ENCODE measurements around the gene ZNF311. TPM values are rescaled to one million over a fixed set of nuclear protein-coding genes. Genes with fewer than 3 reads are reported as not detected.

ZNF311 gene
- total RNA-seq, 1 experiment from 2014 or later, result 0.84 TPM

DNA sequence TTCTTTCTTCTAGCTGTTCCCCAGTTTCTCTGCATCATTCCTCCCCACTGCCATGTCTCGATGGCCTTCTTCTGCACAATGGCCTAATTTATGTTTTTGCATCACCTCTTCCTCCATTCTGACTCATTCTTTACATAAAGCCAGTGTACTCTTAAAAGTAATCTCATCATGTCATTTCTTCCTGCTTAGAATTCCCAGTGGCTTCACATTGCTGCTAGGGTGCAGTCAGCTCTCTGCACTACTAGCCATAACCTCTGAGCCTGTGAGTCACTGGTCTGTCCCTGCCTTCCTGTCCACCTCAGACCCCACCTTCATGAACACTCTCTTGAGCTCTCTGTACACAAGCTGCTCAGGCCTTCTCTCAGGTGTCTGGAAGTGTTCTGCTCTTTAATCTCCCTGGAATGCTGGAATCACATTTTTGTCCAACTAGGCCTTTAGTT is 57.3 kb downstream of the ZNF311 start:
- no peaks in the 10 kb centered on the region for H3K27me3 ChIP-seq (replicated peaks; ENCODE audit: insufficient read depth, low read depth, low read length, poor library complexity)
- no peaks in the 10 kb centered on the region for H3K4me1 ChIP-seq (ENCODE audit: insufficient read depth, low read length, poor library complexity, severe bottlenecking)
- H3K27ac ChIP-seq (ENCODE audit: low read depth, low read length, poor library complexity, severe bottlenecking), result no peak overlapping the region
- no peaks in the 10 kb centered on the region for H3K36me3 ChIP-seq (ENCODE audit: insufficient read depth, low read length, poor library complexity, severe bottlenecking)
- H3K9me3 ChIP-seq (ENCODE audit: low read depth, low read length, poor library complexity, severe bottlenecking), result no peaks in the 10 kb centered on the region
- no peak for DNase-seq (ENCODE audit: low spot score)
- POLR2A ChIA-PET (ENCODE audit: low non-redundant PET), result no interaction called here
- BruUV-seq (replicated peaks), result no TSS peak
- no peak overlapping the region for H3K4me3 ChIP-seq (ENCODE audit: low read depth, low read length, poor library complexity, severe bottlenecking)
- intact Hi-C loops (cut with micrococcal nuclease; ENCODE audit: unreplicated experiment), result loop anchor here (10.0 kb wide), 1 partner anchor 203 kb away; no protein-coding TSS in a partner anchor
- no peak for TF ChIP-seq EZH2 (IDR thresholded peaks at IDR 0.05; ENCODE audit: borderline replicate concordance, low read depth, low read length, poor library complexity, severe bottlenecking)
- TF ChIP-seq, protein P1, sequence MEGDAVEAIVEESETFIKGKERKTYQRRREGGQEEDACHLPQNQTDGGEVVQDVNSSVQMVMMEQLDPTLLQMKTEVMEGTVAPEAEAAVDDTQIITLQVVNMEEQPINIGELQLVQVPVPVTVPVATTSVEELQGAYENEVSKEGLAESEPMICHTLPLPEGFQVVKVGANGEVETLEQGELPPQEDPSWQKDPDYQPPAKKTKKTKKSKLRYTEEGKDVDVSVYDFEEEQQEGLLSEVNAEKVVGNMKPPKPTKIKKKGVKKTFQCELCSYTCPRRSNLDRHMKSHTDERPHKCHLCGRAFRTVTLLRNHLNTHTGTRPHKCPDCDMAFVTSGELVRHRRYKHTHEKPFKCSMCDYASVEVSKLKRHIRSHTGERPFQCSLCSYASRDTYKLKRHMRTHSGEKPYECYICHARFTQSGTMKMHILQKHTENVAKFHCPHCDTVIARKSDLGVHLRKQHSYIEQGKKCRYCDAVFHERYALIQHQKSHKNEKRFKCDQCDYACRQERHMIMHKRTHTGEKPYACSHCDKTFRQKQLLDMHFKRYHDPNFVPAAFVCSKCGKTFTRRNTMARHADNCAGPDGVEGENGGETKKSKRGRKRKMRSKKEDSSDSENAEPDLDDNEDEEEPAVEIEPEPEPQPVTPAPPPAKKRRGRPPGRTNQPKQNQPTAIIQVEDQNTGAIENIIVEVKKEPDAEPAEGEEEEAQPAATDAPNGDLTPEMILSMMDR (conservative IDR thresholded peaks at IDR 0.05; ENCODE audit: low read depth, low read length), result no peak
- CTCF ChIA-PET, result no interaction called here

DNA sequence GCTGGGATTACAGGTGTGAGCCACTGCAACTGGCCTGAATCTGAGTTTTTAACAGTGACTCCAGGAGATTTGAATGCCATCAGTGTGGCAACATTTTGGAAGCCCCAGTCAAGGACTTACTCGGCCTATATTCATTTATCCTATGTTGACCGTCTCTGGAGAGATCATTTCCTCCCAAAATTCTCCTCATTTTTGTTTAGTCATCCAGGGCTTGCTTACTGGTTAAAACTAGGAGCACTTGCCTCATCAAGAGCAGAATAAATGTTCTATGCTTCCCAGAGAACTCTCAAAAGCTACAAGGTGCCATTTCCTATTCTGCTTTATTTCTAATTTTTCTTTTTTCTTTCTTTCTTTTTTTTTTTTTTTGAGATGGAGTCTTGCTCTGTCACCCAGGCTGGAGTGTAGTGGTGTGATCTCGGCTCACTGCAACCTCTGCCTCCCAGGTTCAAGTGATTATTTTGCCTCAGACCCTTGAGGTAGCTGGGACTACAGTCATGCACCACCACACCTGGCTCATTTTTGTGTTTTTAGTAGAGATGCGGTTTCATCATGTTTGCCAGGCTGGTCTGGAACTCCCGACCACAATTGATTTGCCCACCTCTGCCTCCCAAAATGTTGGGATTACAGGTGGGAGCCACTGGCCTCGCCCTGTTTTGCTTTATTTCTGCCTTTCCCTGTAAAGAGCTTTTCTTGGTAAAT is 57.9 kb downstream of the ZNF311 start:
- peaks cover 2% of the 10 kb centered on the region for H3K4me1 ChIP-seq (ENCODE audit: insufficient read depth, low read length, poor library complexity, severe bottlenecking)
- ChIA-PET POLR2A (ENCODE audit: low non-redundant PET) (no interaction called here), CTCF (no interaction called here)
- BruUV-seq (replicated peaks), result no TSS peak
- TF ChIP-seq EZH2 (IDR thresholded peaks at IDR 0.05; ENCODE audit: borderline replicate concordance, low read depth, low read length, poor library complexity, severe bottlenecking), result no peak
- TF ChIP-seq, protein P1 (conservative IDR thresholded peaks at IDR 0.05; ENCODE audit: low read depth, low read length), result no peak
- H3K27ac ChIP-seq (ENCODE audit: low read depth, low read length, poor library complexity, severe bottlenecking), result no peak overlapping the region
- H3K36me3 ChIP-seq (ENCODE audit: insufficient read depth, low read length, poor library complexity, severe bottlenecking), result no peaks in the 10 kb centered on the region
- intact Hi-C loops (cut with micrococcal nuclease; ENCODE audit: unreplicated experiment), result loop anchor here (10.0 kb wide), 1 partner anchor 202 kb away; no protein-coding TSS in a partner anchor
- no peaks in the 10 kb centered on the region for H3K27me3 ChIP-seq (replicated peaks; ENCODE audit: insufficient read depth, low read depth, low read length, poor library complexity)
- no peak overlapping the region for H3K4me3 ChIP-seq (ENCODE audit: low read depth, low read length, poor library complexity, severe bottlenecking)
- H3K9me3 ChIP-seq (ENCODE audit: low read depth, low read length, poor library complexity, severe bottlenecking), result no peaks in the 10 kb centered on the region
- DNase-seq (ENCODE audit: low spot score), result no peak

DNA sequence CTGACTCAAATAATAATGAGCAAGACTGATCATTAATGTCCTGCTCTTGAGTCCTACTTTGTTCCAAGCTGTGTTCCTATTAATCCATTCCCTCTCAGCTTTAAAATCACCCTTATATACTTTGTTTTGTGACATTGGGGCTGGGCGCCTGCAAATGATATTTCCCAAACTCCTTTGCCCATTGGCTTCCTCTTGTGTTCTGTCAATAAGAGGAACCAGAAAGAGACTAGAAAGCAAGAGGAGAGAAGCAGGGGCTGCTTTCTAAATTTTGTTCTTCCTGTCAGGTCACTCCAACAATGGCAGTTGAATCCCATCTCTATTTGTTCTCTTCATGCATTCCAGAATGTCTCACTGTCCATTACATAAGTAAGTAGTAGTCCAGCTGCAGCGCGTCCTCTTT is 59.8 kb downstream of the ZNF311 start:
- no peak overlapping the region for H3K27ac ChIP-seq (ENCODE audit: low read depth, low read length, poor library complexity, severe bottlenecking)
- H3K36me3 ChIP-seq (ENCODE audit: insufficient read depth, low read length, poor library complexity, severe bottlenecking), result no peaks in the 10 kb centered on the region
- DNase-seq (ENCODE audit: low spot score), result no peak
- H3K4me3 ChIP-seq (ENCODE audit: low read depth, low read length, poor library complexity, severe bottlenecking), result no peak overlapping the region
- no peaks in the 10 kb centered on the region for H3K27me3 ChIP-seq (replicated peaks; ENCODE audit: insufficient read depth, low read depth, low read length, poor library complexity)
- intact Hi-C loops (cut with micrococcal nuclease; ENCODE audit: unreplicated experiment), result loop anchor here (10.0 kb wide), 1 partner anchor 201 kb away; no protein-coding TSS in a partner anchor
- CTCF ChIA-PET, result no interaction called here
- POLR2A ChIA-PET (ENCODE audit: low non-redundant PET), result no interaction called here
- no peaks in the 10 kb centered on the region for H3K9me3 ChIP-seq (ENCODE audit: low read depth, low read length, poor library complexity, severe bottlenecking)
- no TSS peak for BruUV-seq (replicated peaks)
- peaks cover 8% of the 10 kb centered on the region for H3K4me1 ChIP-seq (ENCODE audit: insufficient read depth, low read length, poor library complexity, severe bottlenecking)
- TF ChIP-seq, protein P1 (conservative IDR thresholded peaks at IDR 0.05; ENCODE audit: low read depth, low read length), result no peak
- no peak for TF ChIP-seq EZH2 (IDR thresholded peaks at IDR 0.05; ENCODE audit: borderline replicate concordance, low read depth, low read length, poor library complexity, severe bottlenecking)

Other genes with a start within 250 kb of the ZNF311 start
- 70.5 and 81.1 TPM in 2 replicates for gene TRIM27, start 81.3 kb downstream of the ZNF311 start, total RNA-seq (2021)
- not detected in 2 replicates for gene OR2W1, start 39.9 kb upstream of the ZNF311 start, total RNA-seq (2021)
- gene OR2B3, start 82.0 kb upstream of the ZNF311 start, total RNA-seq (2021), result not detected in 2 replicates
- gene OR2J1, start 94.2 kb upstream of the ZNF311 start, total RNA-seq (2021), result not detected in 2 replicates
- gene OR2J3, start 102.7 kb upstream of the ZNF311 start, total RNA-seq (2021), result not detected in 2 replicates
- not detected in 2 replicates for gene OR2J2, start 165.6 kb upstream of the ZNF311 start, total RNA-seq (2021)